ENCODE data around the gene STX7.

STX7 gene

GRCh38 chr6:132404330-132404729 is 108.6 kb downstream of the STX7 start:
- TF ChIP-seq CTCF (IDR thresholded peaks at IDR 0.05; ENCODE audit: borderline replicate concordance, extremely low read depth, low read length, poor library complexity, severe bottlenecking) (no peak), EZH2 (IDR thresholded peaks at IDR 0.05; ENCODE audit: borderline replicate concordance, low read depth, low read length, severe bottlenecking) (no peak)
- H3K4me3 ChIP-seq (ENCODE audit: low read depth in 1 of 2, low read length in 2 of 2): no peak overlapping the region
- no peak overlapping the region for H3K9ac ChIP-seq (ENCODE audit: low read depth, low read length)
- no peaks in the 10 kb centered on the region for H4K20me1 ChIP-seq (ENCODE audit: insufficient read depth, low read length)
- no peaks in the 10 kb centered on the region for H3K79me2 ChIP-seq (ENCODE audit: insufficient read depth, low read length)
- no peak overlapping the region for H3K27ac ChIP-seq (ENCODE audit: low read length)
- no peak overlapping the region for H2AFZ ChIP-seq (ENCODE audit: low read depth, low read length)
- no peaks in the 10 kb centered on the region for H3K9me3 ChIP-seq (ENCODE audit: insufficient read depth, low read length, severe bottlenecking)
- H3K4me2 ChIP-seq (ENCODE audit: insufficient read depth, low read length): no peak overlapping the region
- no peak for DNase-seq
- H3K36me3 ChIP-seq (ENCODE audit: insufficient read depth, low read length): no peaks in the 10 kb centered on the region
- no peak for ATAC-seq (ENCODE audit: insufficient read depth, low read depth)
- H3K27me3 ChIP-seq (ENCODE audit: insufficient read depth, low read length, poor library complexity): no peaks in the 10 kb centered on the region
- H3K4me1 ChIP-seq (ENCODE audit: insufficient read depth, low read length): no peaks in the 10 kb centered on the region

- Histone ChIP-seq H3K4me2 (ENCODE audit: insufficient read depth, low read length) (no peak overlapping the region), H4K20me1 (ENCODE audit: insufficient read depth, low read length) (no peaks in the 10 kb centered on the region), H3K79me2 (ENCODE audit: insufficient read depth, low read length) (no peaks in the 10 kb centered on the region), H3K36me3 (ENCODE audit: insufficient read depth, low read length) (no peaks in the 10 kb centered on the region), H3K9me3 (ENCODE audit: insufficient read depth, low read length, severe bottlenecking) (no peaks in the 10 kb centered on the region), H3K27me3 (ENCODE audit: insufficient read depth, low read length, poor library complexity) (no peaks in the 10 kb centered on the region), H3K4me3 (ENCODE audit: low read depth in 1 of 2, low read length in 2 of 2) (no peak overlapping the region), H3K4me1 (ENCODE audit: insufficient read depth, low read length) (no peaks in the 10 kb centered on the region), H3K27ac (ENCODE audit: low read length) (no peak overlapping the region), H3K9ac (ENCODE audit: low read depth, low read length) (no peak overlapping the region), H2AFZ (ENCODE audit: low read depth, low read length) (no peak overlapping the region)
- ATAC-seq (ENCODE audit: insufficient read depth, low read depth) (no peak), DNase-seq (no peak)
- no peak for TF ChIP-seq CTCF (IDR thresholded peaks at IDR 0.05; ENCODE audit: borderline replicate concordance, extremely low read depth, low read length, poor library complexity, severe bottlenecking)
- no peak for TF ChIP-seq EZH2 (IDR thresholded peaks at IDR 0.05; ENCODE audit: borderline replicate concordance, low read depth, low read length, severe bottlenecking)
Measured at GRCh38 chr6:132401618-132402285, 111.2 kb downstream of the STX7 start.

GRCh38 chr6:132400883-132401617 is 111.9 kb downstream of the STX7 start, which contains the start of gene MOXD1:
Gene MOXD1 (minus strand): TSS chr6:132401475. CDS start chr6:132401426, 49 bp downstream.
- Histone ChIP-seq H3K79me2 (ENCODE audit: insufficient read depth, low read length) (no peaks in the 10 kb centered on the region), H3K27me3 (ENCODE audit: insufficient read depth, low read length, poor library complexity) (no peaks in the 10 kb centered on the region), H3K9ac (ENCODE audit: low read depth, low read length) (no peak within 1 kb of the TSS), H3K4me1 (ENCODE audit: insufficient read depth, low read length) (no peaks in the 10 kb centered on the region), H2AFZ (ENCODE audit: low read depth, low read length) (no peak within 1 kb of the TSS), H3K9me3 (ENCODE audit: insufficient read depth, low read length, severe bottlenecking) (no peaks in the 10 kb centered on the region), H3K27ac (ENCODE audit: low read length) (no peak within 1 kb of the TSS), H3K4me2 (ENCODE audit: insufficient read depth, low read length) (no peak within 1 kb of the TSS), H3K36me3 (ENCODE audit: insufficient read depth, low read length) (no peaks in the 10 kb centered on the region), H4K20me1 (ENCODE audit: insufficient read depth, low read length) (no peaks in the 10 kb centered on the region), H3K4me3 (ENCODE audit: low read depth in 1 of 2, low read length in 2 of 2) (no peak within 1 kb of the TSS)
- DNase-seq: no peak
- ATAC-seq (ENCODE audit: insufficient read depth, low read depth): no peak
- TF ChIP-seq CTCF (IDR thresholded peaks at IDR 0.05; ENCODE audit: borderline replicate concordance, extremely low read depth, low read length, poor library complexity, severe bottlenecking) (no peak), EZH2 (IDR thresholded peaks at IDR 0.05; ENCODE audit: borderline replicate concordance, low read depth, low read length, severe bottlenecking) (no peak)
